GM21529 (cell line): Measurements from ENCODE around the gene IFT88.

Source experiments
- ATAC-seq: cut with Tn5 transposase; IDR thresholded peaks from one replicate; pipeline ENCODE4 v1.9.1; 2021; ENCODE audit not compliant: unreplicated experiment

IFT88 gene

GRCh38 chr13:20565115-20565736 is 1.7 kb upstream of the IFT88 start:
- no peak for ATAC-seq

DNA sequence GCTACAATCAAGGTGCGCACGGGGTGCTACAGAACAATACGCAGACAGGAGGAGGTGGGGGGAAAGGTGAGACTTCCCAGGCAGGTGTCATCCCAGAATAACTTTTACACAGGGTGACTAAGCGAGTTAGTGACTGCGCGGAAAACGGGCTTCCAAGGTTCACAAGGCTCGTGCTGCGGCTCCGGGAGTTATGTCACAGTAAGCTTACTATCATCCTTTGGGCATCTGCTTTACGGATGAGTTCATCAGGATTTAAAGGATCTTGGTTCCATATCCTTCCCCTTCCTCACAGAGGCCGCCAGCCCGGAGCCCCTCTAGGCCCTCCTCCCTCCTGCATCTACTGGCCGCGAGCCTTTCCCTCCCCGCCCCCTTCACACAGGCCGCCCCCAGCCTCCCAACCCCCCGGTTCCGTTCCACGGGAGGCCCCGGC is 474 bp upstream of the IFT88 start:
- peak; percentile 31 for ATAC-seq

DNA sequence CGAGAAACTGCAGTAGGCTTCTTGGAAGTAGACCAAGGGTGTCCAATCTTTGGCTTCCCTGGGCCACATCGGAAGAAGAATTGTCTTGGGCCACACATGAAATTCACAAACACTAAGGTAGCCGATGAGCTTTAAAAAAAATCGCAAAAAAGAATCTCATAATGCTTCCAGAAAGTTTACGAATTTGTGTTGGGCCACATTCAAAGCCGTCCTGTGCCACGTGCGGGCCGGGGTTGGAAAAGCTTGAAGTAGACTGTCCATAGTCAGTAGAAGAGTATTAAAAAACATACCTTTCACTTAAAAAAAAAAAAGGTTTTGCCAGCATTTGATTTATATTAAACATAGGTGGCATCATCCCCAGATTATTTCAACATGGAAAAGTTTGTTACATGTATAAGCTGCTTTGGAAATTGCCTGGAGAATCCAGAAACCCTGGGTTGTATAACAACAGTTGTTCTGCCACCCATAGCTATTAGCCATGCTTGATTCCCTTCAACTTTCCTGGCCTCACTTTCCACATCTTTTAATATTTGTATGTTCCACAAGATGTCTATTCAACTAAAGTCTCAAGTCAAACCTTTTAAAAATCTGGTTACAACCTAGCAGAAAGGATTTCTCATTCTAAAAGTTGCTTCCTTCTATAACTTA is 1.0 kb downstream of the IFT88 start:
- no peak for ATAC-seq

GRCh38 chr13:20570517-20570916 is 3.6 kb downstream of the IFT88 start:
- no peak for ATAC-seq

GRCh38 chr13:20571676-20572075 is 4.7 kb downstream of the IFT88 start:
- no peak for ATAC-seq

DNA sequence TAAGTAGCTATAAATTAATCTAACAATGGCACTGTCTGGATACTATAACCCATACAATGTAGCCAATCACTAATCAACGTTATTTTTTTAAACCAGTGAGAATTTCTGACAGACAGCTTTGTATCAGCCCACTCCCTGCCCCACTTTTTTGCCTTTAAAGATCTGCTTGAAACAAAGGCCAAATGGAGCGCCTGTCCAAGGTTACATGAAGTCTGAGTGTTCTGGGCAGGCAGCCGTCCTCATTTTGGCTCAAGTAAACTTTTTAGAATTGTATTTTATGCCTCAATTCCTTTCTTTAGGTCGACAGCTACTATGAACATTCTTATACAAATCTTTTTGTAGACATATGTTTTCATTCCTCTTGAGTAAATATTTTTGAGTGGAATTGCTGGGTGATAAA is 6.2 kb downstream of the IFT88 start:
- ATAC-seq = no peak

DNA sequence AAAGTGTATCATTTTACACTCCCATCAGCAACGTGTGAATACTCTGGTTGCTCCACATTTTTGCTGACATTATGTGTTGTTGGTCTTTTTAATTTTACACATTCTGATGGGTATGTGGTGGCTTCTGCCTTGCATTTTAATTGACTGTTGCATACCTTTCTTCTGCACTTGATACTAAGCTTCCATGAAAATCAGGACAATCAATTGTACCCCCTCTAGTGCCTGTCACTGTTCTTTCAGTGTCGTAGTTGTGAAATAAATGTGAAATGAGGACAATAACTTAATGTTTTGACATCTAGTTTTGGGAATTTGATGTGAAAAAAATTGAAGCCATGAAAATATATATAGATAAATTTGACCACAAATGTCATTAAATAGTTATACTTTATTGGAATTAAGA is 6.7 kb downstream of the IFT88 start:
- no peak for ATAC-seq

DNA sequence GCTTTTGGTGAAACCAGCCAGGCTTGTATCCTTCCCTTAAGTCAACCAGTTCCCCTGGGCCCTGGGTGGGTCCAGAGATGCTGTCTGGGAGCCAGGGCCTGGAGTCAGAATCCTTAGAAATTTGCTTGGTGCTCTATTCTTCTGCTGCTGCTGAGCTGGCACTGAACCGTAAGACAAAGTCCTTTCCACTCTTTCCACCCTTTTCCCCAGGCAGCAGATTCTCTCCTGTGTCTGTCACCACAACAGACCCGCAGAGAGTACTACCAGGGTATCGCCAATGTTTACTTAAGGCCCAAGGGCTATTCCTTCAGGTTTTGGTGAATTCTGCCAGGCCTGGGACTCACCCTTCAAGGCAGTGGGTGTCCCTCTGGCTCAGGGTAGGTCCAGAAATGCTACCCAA is 12.2 kb downstream of the IFT88 start:
- no peak for ATAC-seq

DNA sequence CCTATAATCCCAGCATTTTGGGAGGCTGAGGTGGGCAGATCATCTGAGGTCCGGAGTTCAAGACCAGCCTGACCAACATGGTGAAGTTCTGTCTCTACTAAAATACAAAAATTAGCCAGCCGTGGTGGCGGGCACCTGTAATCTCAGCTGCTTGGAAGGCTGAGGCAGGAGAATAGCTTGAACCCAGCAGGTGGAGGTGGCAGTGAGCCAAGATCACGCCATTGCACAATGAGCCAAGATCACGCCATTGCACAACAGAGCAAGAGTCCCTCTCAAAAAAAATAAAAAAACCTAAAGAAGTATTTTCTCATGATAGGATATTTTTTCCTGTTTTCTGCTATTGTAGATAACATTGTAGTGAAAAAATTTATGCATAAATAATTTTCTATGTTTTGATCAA is 13.3 kb downstream of the IFT88 start:
- ATAC-seq = no peak

- no peak for ATAC-seq
Observed at GRCh38 chr13:20582026-20582425, 15.1 kb downstream of the IFT88 start.

DNA sequence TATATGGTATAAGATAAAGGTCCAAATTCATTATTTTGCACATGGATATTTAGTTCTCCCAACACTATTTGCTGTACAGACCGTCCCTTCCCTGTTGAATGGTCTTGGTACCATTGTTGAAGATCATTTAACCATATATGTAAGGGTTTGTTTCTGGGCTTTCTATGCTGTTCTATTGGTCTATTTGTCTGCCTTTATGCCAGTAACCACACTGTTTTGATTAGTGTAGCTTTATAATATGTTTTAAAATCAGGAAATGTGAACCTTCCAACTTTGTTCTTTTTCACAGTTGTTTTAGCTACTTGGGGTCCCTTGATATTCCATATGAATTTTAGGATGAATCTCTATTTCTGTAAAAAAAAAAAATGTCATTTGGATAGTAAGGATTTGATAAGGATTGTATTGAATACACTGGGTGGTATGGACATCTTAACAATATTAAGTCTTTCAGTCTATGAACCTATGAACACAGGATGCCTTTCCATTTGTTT is 16.9 kb downstream of the IFT88 start:
- ATAC-seq = no peak

GRCh38 chr13:20585371-20585770 is 18.4 kb downstream of the IFT88 start:
- ATAC-seq = no peak

GRCh38 chr13:20588529-20589110 is 21.7 kb downstream of the IFT88 start:
- ATAC-seq = no peak

DNA sequence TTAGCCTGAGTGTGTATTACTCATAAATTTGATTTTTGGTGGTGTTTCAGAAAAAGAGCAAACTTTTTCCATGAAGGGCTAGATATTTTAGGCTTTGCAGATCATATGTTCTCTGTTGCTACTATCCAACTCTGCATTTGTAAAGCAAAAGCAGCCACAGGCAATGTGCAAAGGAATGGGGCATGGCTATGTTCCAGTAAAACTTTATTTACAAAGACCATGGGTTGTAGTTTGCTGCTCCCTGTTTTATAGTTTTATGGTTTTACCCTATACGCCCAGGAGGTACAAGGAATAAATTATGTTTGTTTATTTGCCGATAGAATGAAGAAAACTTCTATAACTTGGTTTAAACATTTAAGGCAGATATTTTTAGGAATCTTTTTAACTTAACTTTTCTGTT is 23.6 kb downstream of the IFT88 start:
- ATAC-seq = no peak

GRCh38 chr13:20592606-20593005 is 25.6 kb downstream of the IFT88 start:
- no peak for ATAC-seq

- no peak for ATAC-seq
Observed at GRCh38 chr13:20594280-20594679, 27.3 kb downstream of the IFT88 start.

- no peak for ATAC-seq
Observed at GRCh38 chr13:20607015-20607414, 40.1 kb downstream of the IFT88 start.

DNA sequence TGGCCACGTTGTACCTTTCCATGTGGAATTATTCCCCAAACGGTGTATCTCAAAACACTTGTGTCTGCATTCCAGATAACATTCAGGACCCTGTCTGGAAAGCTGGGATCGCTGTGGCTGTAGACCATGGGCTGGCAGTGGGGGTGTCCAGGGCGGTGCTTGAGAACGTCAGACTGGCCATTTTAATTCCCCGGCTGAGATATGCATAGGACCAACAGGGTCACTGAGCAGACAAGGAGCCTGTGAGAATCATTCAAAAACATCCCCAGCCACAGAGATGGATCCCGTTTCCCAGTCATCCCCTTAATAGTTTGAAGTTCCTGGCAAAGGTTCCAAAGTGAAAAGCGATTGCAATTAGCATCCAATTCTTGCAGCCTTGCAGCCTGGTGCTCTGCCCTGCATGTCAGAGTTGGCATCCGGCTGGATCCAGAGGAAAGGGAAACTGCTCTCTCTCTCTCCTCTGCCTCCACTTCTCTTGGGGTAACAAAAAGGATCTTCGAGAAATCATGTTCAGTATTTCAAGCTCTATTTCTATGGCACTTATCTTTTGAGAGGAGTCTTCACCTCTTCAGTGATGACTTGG is 41.6 kb downstream of the IFT88 start:
- no peak for ATAC-seq

- ATAC-seq = no peak
Observed at GRCh38 chr13:20609145-20609544, 42.2 kb downstream of the IFT88 start.

DNA sequence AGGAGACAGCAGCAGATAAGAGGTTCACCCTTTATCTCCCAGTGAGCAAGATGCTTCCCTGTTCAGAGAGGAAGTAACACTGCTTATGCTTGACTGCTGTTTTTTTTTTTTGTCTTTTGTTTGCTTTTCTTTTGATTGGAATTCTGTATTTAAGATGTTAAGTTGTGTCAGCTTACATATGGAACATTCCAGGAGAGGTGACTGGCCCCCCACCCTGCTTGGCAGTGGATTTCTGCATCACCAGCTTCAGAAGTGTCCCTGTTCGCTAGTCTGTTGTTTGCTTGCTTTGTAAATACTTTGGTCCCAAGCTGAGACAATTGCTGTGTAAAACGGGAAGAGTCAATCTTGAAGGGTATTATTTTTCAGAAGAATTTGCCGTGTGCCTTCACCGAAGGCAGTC is 43.0 kb downstream of the IFT88 start:
- ATAC-seq = no peak

DNA sequence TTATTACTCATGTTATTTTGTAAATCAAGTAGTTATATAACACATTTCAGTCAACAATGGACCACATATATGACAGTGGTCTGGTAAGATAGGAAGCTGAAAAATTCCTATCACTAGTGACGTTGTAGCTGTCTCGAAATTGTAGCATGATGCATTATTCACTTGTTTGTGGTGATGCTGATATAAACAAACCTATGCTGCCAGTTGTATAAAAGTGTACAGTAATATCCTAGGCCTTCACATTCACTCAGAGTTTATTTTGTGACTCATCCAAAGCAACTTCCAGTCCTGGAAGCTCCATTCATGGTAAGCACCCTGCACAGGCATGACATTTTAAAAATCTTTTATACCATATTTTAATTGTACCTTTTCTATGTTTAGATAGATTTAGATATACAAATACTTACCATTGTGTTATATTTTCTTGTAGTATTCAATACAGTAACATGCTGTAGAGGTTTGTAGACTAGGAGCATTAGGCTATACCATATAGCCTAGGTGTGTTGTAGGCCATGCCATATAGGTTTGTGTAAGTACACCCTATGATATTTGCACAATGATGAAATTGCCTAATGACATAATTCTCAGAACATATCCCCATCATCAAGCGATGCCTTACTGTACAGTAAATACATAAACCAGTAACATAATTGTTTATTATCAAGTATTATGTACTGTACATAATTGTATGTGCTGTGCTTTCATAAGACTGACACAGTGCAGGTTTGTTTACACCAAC is 49.3 kb downstream of the IFT88 start:
- no peak for ATAC-seq
